HepG2 (cell line): Measurements from ENCODE around the gene TRAK1. TPM values are rescaled to one million over a fixed set of nuclear protein-coding genes. Genes with fewer than 3 reads are reported as not detected.

Experiments
- CCDC6 ChIP-seq: sonication (generic); formaldehyde crosslinking; IDR thresholded peaks from 2 replicates; pipeline ENCODE4 v1.8.1; 2022; ENCODE audit warnings: mild to moderate bottlenecking, missing genetic modification reagents, moderate library complexity
- ERF ChIP-seq: IDR thresholded peaks from 2 replicates; pipeline ENCODE4 v1.6.1; 2018; ENCODE audit warnings: missing biosample characterization, missing genetic modification reagents
- FLYWCH1 ChIP-seq: sonication (generic); formaldehyde crosslinking; IDR thresholded peaks from 2 replicates; pipeline ENCODE4 v1.8.1; 2023; ENCODE audit warnings: mild to moderate bottlenecking, missing genetic modification reagents
- FOXA3 ChIP-seq: IDR thresholded peaks from 2 replicates; pipeline ENCODE4 v1.6.1; 2016; ENCODE audit warnings: missing genetic modification reagents, missing compliant biosample characterization
- HNF1B ChIP-seq: sonication (generic); formaldehyde crosslinking; IDR thresholded peaks from 2 replicates; pipeline ENCODE4 v1.5.1; 2020; ENCODE audit warnings: mild to moderate bottlenecking, moderate library complexity, missing genetic modification reagents
- KLF11 ChIP-seq: IDR thresholded peaks from 2 replicates; pipeline ENCODE4 v1.6.1; 2016; ENCODE audit warnings: missing compliant biosample characterization
- PPARG ChIP-seq: conservative IDR thresholded peaks from 2 replicates; pipeline ENCODE4 v1.6.1; 2016; ENCODE audit warnings: missing biosample characterization, missing genetic modification reagents
- RNF2 ChIP-seq: fragments of 450-650 bp; conservative IDR thresholded peaks from 2 replicates; pipeline ENCODE4 v1.6.1; 2016; ENCODE audit warnings: low read depth
- SP5 ChIP-seq: IDR thresholded peaks from 2 replicates; pipeline ENCODE4 v1.6.1; 2016; ENCODE audit warnings: low read depth, borderline replicate concordance
- TCF12 ChIP-seq, 2 experiments: fragments of 450-650 bp in 1 of 2; sonication (generic) in 1 of 2; formaldehyde crosslinking in 1 of 2; IDR thresholded peaks; 2 replicates each; pipeline versions ENCODE4 v1.6.1 to v1.8.0; 2017 to 2022; ENCODE audit warnings: antibody characterized with exemption in 1 of 2, mild to moderate bottlenecking in 1 of 2, missing genetic modification reagents in 1 of 2, moderate library complexity in 1 of 2
- TEAD3 ChIP-seq: optimal IDR thresholded peaks from 2 replicates; pipeline ENCODE3; 2016; ENCODE audit warnings: borderline replicate concordance
- ZEB1 ChIP-seq: IDR thresholded peaks from 2 replicates; pipeline ENCODE4 v1.6.1; 2012; ENCODE audit warnings: mild to moderate bottlenecking, low read depth, inconsistent platforms; ENCODE audit not compliant: insufficient replicate concordance
- ZMYM3 ChIP-seq: sonication (generic); formaldehyde crosslinking; IDR thresholded peaks from 2 replicates; pipeline ENCODE4 v1.5.1; 2020; ENCODE audit warnings: mild to moderate bottlenecking, missing genetic modification reagents
- ZMYM4 ChIP-seq: sonication (generic); formaldehyde crosslinking; IDR thresholded peaks from 2 replicates; pipeline ENCODE4 v1.8.1; 2023; ENCODE audit warnings: mild to moderate bottlenecking, missing genetic modification reagents
- ZNF331 ChIP-seq: sonication (generic); formaldehyde crosslinking; IDR thresholded peaks from 2 replicates; pipeline ENCODE4 v1.4.0; 2020; ENCODE audit warnings: missing genetic modification reagents
- ZNF501 ChIP-seq: sonication (generic); formaldehyde crosslinking; IDR thresholded peaks from 2 replicates; pipeline ENCODE4 v1.5.1; 2020; ENCODE audit warnings: mild to moderate bottlenecking, moderate library complexity, missing genetic modification reagents
- polyA plus RNA-seq, 8 experiments: library from polyadenylated mRNA; depleted of rRNA in 3 of 8; stranded (reverse) in 7 of 8; unstranded in 1 of 8; fragments of >200 nt; fragmentation: Illumina TruSeq in 4 of 8; extraction: Trizol in 4 of 8; gene quantifications; 2 replicates each; pipeline versions ENCODE4 v1.2.1 to v1.2.3, GENCODE V29; 2011 to 2016; ENCODE audit warnings: low read depth in 4 of 8, missing spikeins in 1 of 8, mixed read lengths in 1 of 8; ENCODE audit not compliant: insufficient read depth in 1 of 8
- total RNA-seq, 5 experiments: library from RNA; depleted of rRNA; stranded (reverse); fragments of >200 nt; fragmentation: Illumina TruSeq; extraction: Trizol; gene quantifications; 2 replicates each; pipeline ENCODE4 v1.2.3, GENCODE V29; 2016; ENCODE audit warnings: low read depth in 1 of 5
- TF ChIP-seq, protein P1 (sequence below): sonication (generic); formaldehyde crosslinking; IDR thresholded peaks from 2 replicates; pipeline ENCODE4 v1.5.1; 2020; ENCODE audit warnings: mild to moderate bottlenecking, missing genetic modification reagents, borderline replicate concordance
- TF ChIP-seq, protein P2 (sequence below): sonication (generic); formaldehyde crosslinking; IDR thresholded peaks from 2 replicates; pipeline ENCODE4 v1.8.0; 2022; ENCODE audit warnings: missing genetic modification reagents, mild to moderate bottlenecking, moderate library complexity, borderline replicate concordance
- TF ChIP-seq, protein P3 (sequence below): sonication (generic); IDR thresholded peaks from 2 replicates; pipeline ENCODE4 v1.6.1; 2016; ENCODE audit warnings: low read depth, borderline replicate concordance

The TRAK1 gene
- total and polyA plus RNA-seq, 2 of the 13 experiments (the other 11 are each of a cell fraction or from before 2014, with no cell fraction given): 20.5 to 46.6 TPM

- TF ChIP-seq, protein P1, sequence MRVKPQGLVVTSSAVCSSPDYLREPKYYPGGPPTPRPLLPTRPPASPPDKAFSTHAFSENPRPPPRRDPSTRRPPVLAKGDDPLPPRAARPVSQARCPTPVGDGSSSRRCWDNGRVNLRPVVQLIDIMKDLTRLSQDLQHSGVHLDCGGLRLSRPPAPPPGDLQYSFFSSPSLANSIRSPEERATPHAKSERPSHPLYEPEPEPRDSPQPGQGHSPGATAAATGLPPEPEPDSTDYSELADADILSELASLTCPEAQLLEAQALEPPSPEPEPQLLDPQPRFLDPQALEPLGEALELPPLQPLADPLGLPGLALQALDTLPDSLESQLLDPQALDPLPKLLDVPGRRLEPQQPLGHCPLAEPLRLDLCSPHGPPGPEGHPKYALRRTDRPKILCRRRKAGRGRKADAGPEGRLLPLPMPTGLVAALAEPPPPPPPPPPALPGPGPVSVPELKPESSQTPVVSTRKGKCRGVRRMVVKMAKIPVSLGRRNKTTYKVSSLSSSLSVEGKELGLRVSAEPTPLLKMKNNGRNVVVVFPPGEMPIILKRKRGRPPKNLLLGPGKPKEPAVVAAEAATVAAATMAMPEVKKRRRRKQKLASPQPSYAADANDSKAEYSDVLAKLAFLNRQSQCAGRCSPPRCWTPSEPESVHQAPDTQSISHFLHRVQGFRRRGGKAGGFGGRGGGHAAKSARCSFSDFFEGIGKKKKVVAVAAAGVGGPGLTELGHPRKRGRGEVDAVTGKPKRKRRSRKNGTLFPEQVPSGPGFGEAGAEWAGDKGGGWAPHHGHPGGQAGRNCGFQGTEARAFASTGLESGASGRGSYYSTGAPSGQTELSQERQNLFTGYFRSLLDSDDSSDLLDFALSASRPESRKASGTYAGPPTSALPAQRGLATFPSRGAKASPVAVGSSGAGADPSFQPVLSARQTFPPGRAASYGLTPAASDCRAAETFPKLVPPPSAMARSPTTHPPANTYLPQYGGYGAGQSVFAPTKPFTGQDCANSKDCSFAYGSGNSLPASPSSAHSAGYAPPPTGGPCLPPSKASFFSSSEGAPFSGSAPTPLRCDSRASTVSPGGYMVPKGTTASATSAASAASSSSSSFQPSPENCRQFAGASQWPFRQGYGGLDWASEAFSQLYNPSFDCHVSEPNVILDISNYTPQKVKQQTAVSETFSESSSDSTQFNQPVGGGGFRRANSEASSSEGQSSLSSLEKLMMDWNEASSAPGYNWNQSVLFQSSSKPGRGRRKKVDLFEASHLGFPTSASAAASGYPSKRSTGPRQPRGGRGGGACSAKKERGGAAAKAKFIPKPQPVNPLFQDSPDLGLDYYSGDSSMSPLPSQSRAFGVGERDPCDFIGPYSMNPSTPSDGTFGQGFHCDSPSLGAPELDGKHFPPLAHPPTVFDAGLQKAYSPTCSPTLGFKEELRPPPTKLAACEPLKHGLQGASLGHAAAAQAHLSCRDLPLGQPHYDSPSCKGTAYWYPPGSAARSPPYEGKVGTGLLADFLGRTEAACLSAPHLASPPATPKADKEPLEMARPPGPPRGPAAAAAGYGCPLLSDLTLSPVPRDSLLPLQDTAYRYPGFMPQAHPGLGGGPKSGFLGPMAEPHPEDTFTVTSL: 0 out of 2 replicates have a peak, but pooled peaks have one; percentile 42
- TF ChIP-seq ZNF501 (CRISPR knock-in tag) (peak; percentile 27; the same call in 1 of the 2 replicates), TCF12 (IDR thresholded peaks at IDR 0.05) (no peak), TCF12 (CRISPR knock-in tag; IDR thresholded peaks at IDR 0.05) (no peak), ZNF331 (CRISPR knock-in tag) (no peak), ZMYM4 (peak; percentile 67), RNF2 (no peak), FLYWCH1 (CRISPR knock-in tag) (no peak), PPARG (CRISPR knock-in tag) (peak; percentile 50; the same call in 1 of the 2 replicates), ZMYM3 (CRISPR knock-in tag) (0 out of 2 replicates have a peak, but pooled peaks have one; percentile 14), ERF (CRISPR knock-in tag) (0 out of 2 replicates have a peak, but pooled peaks have one; percentile 22), KLF11 (CRISPR knock-in tag) (no peak), ZEB1 (peak; percentile 69), FOXA3 (peak; percentile 23; the same call in 1 of the 2 replicates), HNF1B (CRISPR knock-in tag) (0 out of 2 replicates have a peak, but pooled peaks have one; percentile 24), CCDC6 (CRISPR knock-in tag) (no peak), TEAD3 (CRISPR knock-in tag) (peak; percentile 73), SP5 (CRISPR knock-in tag) (peak; percentile 54)
- TF ChIP-seq, protein P2, sequence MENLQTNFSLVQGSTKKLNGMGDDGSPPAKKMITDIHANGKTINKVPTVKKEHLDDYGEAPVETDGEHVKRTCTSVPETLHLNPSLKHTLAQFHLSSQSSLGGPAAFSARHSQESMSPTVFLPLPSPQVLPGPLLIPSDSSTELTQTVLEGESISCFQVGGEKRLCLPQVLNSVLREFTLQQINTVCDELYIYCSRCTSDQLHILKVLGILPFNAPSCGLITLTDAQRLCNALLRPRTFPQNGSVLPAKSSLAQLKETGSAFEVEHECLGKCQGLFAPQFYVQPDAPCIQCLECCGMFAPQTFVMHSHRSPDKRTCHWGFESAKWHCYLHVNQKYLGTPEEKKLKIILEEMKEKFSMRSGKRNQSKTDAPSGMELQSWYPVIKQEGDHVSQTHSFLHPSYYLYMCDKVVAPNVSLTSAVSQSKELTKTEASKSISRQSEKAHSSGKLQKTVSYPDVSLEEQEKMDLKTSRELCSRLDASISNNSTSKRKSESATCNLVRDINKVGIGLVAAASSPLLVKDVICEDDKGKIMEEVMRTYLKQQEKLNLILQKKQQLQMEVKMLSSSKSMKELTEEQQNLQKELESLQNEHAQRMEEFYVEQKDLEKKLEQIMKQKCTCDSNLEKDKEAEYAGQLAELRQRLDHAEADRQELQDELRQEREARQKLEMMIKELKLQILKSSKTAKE (CRISPR knock-in tag): 0 out of 2 replicates have a peak, but pooled peaks have one; percentile 23
- TF ChIP-seq, protein P3, sequence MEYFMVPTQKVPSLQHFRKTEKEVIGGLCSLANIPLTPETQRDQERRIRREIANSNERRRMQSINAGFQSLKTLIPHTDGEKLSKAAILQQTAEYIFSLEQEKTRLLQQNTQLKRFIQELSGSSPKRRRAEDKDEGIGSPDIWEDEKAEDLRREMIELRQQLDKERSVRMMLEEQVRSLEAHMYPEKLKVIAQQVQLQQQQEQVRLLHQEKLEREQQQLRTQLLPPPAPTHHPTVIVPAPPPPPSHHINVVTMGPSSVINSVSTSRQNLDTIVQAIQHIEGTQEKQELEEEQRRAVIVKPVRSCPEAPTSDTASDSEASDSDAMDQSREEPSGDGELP: peak; percentile 41; the same call in 1 of the 2 replicates
Measured at GRCh38 chr3:42134867-42135464, 43.8 kb downstream of the TRAK1 start (continued).
